H9 (cell line): ENCODE results near the gene GRIK4. TPM values are rescaled to one million over a fixed set of nuclear protein-coding genes. Genes with fewer than 3 reads are reported as not detected.

Experiments used
- DNase-seq: peaks from one replicate; pipeline ENCODE4 v3.0.0-alpha.2; 2017
- H2AFZ ChIP-seq: one replicate; pipeline ENCODE4 v1.6.1; 2013; ENCODE audit warnings: mild to moderate bottlenecking, low read length, control low read depth, moderate library complexity
- H2AK5ac ChIP-seq: 2 replicates; pipeline ENCODE4 v1.6.1; 2013; ENCODE audit warnings: low read length, control low read depth, mixed read lengths; ENCODE audit not compliant: insufficient read length
- H2BK120ac ChIP-seq: one replicate; pipeline ENCODE4 v1.6.1; 2013; ENCODE audit warnings: low read depth, mild to moderate bottlenecking, low read length, control low read depth, inconsistent platforms; ENCODE audit not compliant: poor library complexity, severe bottlenecking
- H2BK12ac ChIP-seq: 2 replicates; pipeline ENCODE4 v1.6.1; 2013; ENCODE audit warnings: low read length, control low read depth, mixed read lengths, low read depth; ENCODE audit not compliant: insufficient read length
- H2BK15ac ChIP-seq: 2 replicates; pipeline ENCODE4 v1.6.1; 2013; ENCODE audit warnings: low read depth, low read length, control low read depth
- H2BK20ac ChIP-seq: one replicate; pipeline ENCODE4 v1.6.1; 2013; ENCODE audit warnings: low read depth, mild to moderate bottlenecking, low read length, control low read depth, inconsistent platforms; ENCODE audit not compliant: poor library complexity, severe bottlenecking
- H2BK5ac ChIP-seq: 2 replicates; pipeline ENCODE4 v1.6.1; 2013; ENCODE audit warnings: low read length, control low read depth, mixed read lengths; ENCODE audit not compliant: insufficient read length
- H3K14ac ChIP-seq: 2 replicates; pipeline ENCODE4 v1.6.1; 2013; ENCODE audit warnings: low read length, control low read depth; ENCODE audit not compliant: insufficient read depth
- H3K18ac ChIP-seq: 2 replicates; pipeline ENCODE4 v1.6.1; 2013; ENCODE audit warnings: low read depth, mild to moderate bottlenecking, mixed read lengths, low read length, control low read depth; ENCODE audit not compliant: insufficient read length
- H3K23ac ChIP-seq: 2 replicates; pipeline ENCODE4 v1.6.1; 2013; ENCODE audit warnings: low read length, control low read depth, mixed read lengths, low read depth; ENCODE audit not compliant: insufficient read length
- H3K23me2 ChIP-seq: 2 replicates; pipeline ENCODE4 v1.6.1; 2013; ENCODE audit warnings: low read depth, mild to moderate bottlenecking, mixed read lengths, low read length, control low read depth; ENCODE audit not compliant: insufficient read length, poor library complexity, severe bottlenecking
- H3K27ac ChIP-seq: 2 replicates; pipeline ENCODE4 v1.5.1; 2013; ENCODE audit warnings: low read length, control low read depth, mixed read lengths, low read depth; ENCODE audit not compliant: insufficient read length
- H3K27me3 ChIP-seq: 2 replicates; pipeline ENCODE4 v1.6.1; 2013; ENCODE audit warnings: low read length, control low read depth, inconsistent platforms; ENCODE audit not compliant: insufficient read depth
- H3K4ac ChIP-seq: 2 replicates; pipeline ENCODE4 v1.6.1; 2013; ENCODE audit warnings: low read depth, mild to moderate bottlenecking, control low read depth, inconsistent platforms, low read length, moderate library complexity
- H3K4me1 ChIP-seq: 2 replicates; pipeline ENCODE4 v1.6.1; 2013; ENCODE audit warnings: low read length, control low read depth, inconsistent platforms; ENCODE audit not compliant: insufficient read depth
- H3K4me2 ChIP-seq: 2 replicates; pipeline ENCODE4 v1.6.1; 2013; ENCODE audit warnings: low read length, control low read depth, mixed read lengths; ENCODE audit not compliant: insufficient read length, insufficient read depth
- H3K56ac ChIP-seq: 2 replicates; pipeline ENCODE4 v1.6.1; 2013; ENCODE audit warnings: low read depth, mild to moderate bottlenecking, mixed read lengths, low read length, control low read depth; ENCODE audit not compliant: insufficient read length
- H3K79me1 ChIP-seq: 2 replicates; pipeline ENCODE4 v1.6.1; 2013; ENCODE audit warnings: low read depth, mild to moderate bottlenecking, moderate library complexity, low read length, control low read depth, inconsistent platforms; ENCODE audit not compliant: insufficient read depth, poor library complexity, severe bottlenecking
- H3K79me2 ChIP-seq: 2 replicates; pipeline ENCODE4 v1.6.1; 2013; ENCODE audit warnings: low read length, control low read depth, inconsistent platforms; ENCODE audit not compliant: insufficient read depth
- H3K9ac ChIP-seq: 2 replicates; pipeline ENCODE4 v1.6.1; 2013; ENCODE audit warnings: low read length, control low read depth, mixed read lengths; ENCODE audit not compliant: insufficient read length; ENCODE audit errors: extremely low read depth
- H3K9me3 ChIP-seq: one replicate; pipeline ENCODE4 v1.6.1; 2013; ENCODE audit warnings: low read depth, low read length, inconsistent platforms; ENCODE audit not compliant: control insufficient read depth
- H3T11ph ChIP-seq: one replicate; pipeline ENCODE4 v1.6.1; 2013; ENCODE audit warnings: mild to moderate bottlenecking, low read length, control low read depth, inconsistent platforms
- H4K20me1 ChIP-seq: one replicate; pipeline ENCODE4 v1.6.1; 2013; ENCODE audit not compliant: control insufficient read depth, insufficient read length, insufficient read depth
- H4K5ac ChIP-seq: 2 replicates; pipeline ENCODE4 v1.6.1; 2013; ENCODE audit warnings: low read depth, mild to moderate bottlenecking, mixed read lengths, low read length, control low read depth; ENCODE audit not compliant: insufficient read length
- H4K8ac ChIP-seq: replicated peaks from 2 replicates; pipeline ENCODE4 v1.6.1; 2013; ENCODE audit warnings: low read length, control low read depth, mixed read lengths, low read depth; ENCODE audit not compliant: insufficient read length
- H4K91ac ChIP-seq: 2 replicates; pipeline ENCODE4 v1.6.1; 2013; ENCODE audit warnings: low read depth, mild to moderate bottlenecking, moderate library complexity, mixed read lengths, low read length, control low read depth; ENCODE audit not compliant: insufficient read length
- H3K27ac Mint-ChIP-seq, 3 experiments: 2 replicates in 2 of 3; 3 replicates in 1 of 3; pipeline ENCODE4 v1.8.0; 2020 to 2021; ENCODE audit warnings: mixed read lengths in 3 of 3, mild to moderate bottlenecking in 1 of 3, moderate library complexity in 1 of 3
- H3K27me3 Mint-ChIP-seq: 2 replicates; pipeline ENCODE4 v1.8.0; 2021; ENCODE audit warnings: low read depth, mild to moderate bottlenecking, moderate library complexity, mixed read lengths
- H3K36me3 Mint-ChIP-seq, 3 experiments: 2 replicates in 2 of 3; 3 replicates in 1 of 3; pipeline ENCODE4 v1.8.0; 2020 to 2021; ENCODE audit warnings: low read depth in 3 of 3, mixed read lengths in 3 of 3; ENCODE audit not compliant: insufficient read depth in 1 of 3
- H3K4me1 Mint-ChIP-seq, 2 experiments: 2 replicates each; pipeline ENCODE4 v1.8.0; 2020; ENCODE audit warnings: mixed read lengths in 2 of 2
- H3K4me3 Mint-ChIP-seq, 2 experiments: 2 replicates in 1 of 2; 3 replicates in 1 of 2; pipeline ENCODE4 v1.8.0; 2020 to 2021; ENCODE audit warnings: mild to moderate bottlenecking in 2 of 2, mixed read lengths in 2 of 2, moderate library complexity in 1 of 2
- H3K9me3 Mint-ChIP-seq, 2 experiments: 2 replicates in 1 of 2; 3 replicates in 1 of 2; pipeline ENCODE4 v1.8.0; 2020; ENCODE audit warnings: mild to moderate bottlenecking in 2 of 2, mixed read lengths in 2 of 2, moderate library complexity in 1 of 2
- CTCF ChIP-seq: fragments of 200-600 bp; sonication (generic); conservative IDR thresholded peaks from 3 replicates; pipeline ENCODE4 v1.8.0; 2021; ENCODE audit warnings: antibody characterized with exemption, mild to moderate bottlenecking
- WGBS: extraction: QIAGEN DNeasy Blood & Tissue Kit; methylation state at CpG from one replicate; pipeline ENCODE4 v1.1.7; 2013; ENCODE audit warnings: missing lambda C conversion rate, low lambda C conversion rate, mixed read lengths; ENCODE audit not compliant: insufficient read length; ENCODE audit errors: extremely low coverage; 5-methylcytosine and 5-hydroxymethylcytosine counted together
- total RNA-seq: library from RNA; stranded (reverse); gene quantifications from 2 replicates; pipeline ENCODE4 v1.2.1, GENCODE V29; 2021

The GRIK4 gene
- total RNA-seq, 1 experiment from 2014 or later, result 2.3 TPM

GRCh38 chr11:120608061-120608460 lies 96.5 kb downstream of the GRIK4 start:
- Histone ChIP-seq H2AFZ (no peak overlapping the region), H3K56ac (no peak overlapping the region), H2BK15ac (no peak overlapping the region), H3K14ac (no peak overlapping the region), H2BK5ac (no peak overlapping the region), H4K91ac (no peak overlapping the region), H3K4ac (no peak overlapping the region), H3K4me1 (peaks cover 15% of the 10 kb centered on the region; the same call in 1 of the 2 replicates), H3K79me1 (no peaks in the 10 kb centered on the region), H3K18ac (no peak overlapping the region), H2BK120ac (no peak overlapping the region), H3K23ac (no peak overlapping the region), H3K23me2 (no peaks in the 10 kb centered on the region), H3T11ph (no peak overlapping the region), H2BK20ac (no peak overlapping the region), H3K79me2 (no peaks in the 10 kb centered on the region), H4K8ac (no peak overlapping the region), H3K4me2 (no peak overlapping the region), H3K27me3 (no peaks in the 10 kb centered on the region), H2AK5ac (no peak overlapping the region), H4K5ac (no peak overlapping the region), H2BK12ac (no peak overlapping the region), H3K9ac (no peak overlapping the region), H3K27ac (no peak overlapping the region), H4K20me1 (no peaks in the 10 kb centered on the region), H3K9me3 (no peaks in the 10 kb centered on the region)
- Mint-ChIP-seq H3K27me3 (peaks cover 12% of the 10 kb centered on the region), H3K27ac (peak overlapping the region in 1 of 3 experiments; percentile 0; a peak in 1 of 7 replicates), H3K9me3 (no peaks in the 10 kb centered on the region; a peak in 1 of 5 replicates), H3K4me1 (peaks cover 45 to 60% of the 10 kb centered on the region in 2 experiments), H3K36me3 (no peaks in the 10 kb centered on the region; a peak in 1 of 7 replicates), H3K4me3 (no peak overlapping the region)
- WGBS, result no CpG with 5 or more reads among the region's 2 CpGs
- DNase-seq, result no peak
- TF ChIP-seq CTCF, result no peak
